H1 (cell line): ENCODE results near the gene TDRD9.

Experiments
- BRCA1 ChIP-seq: IDR thresholded peaks from 2 replicates; pipeline ENCODE4 v1.6.1; 2012; ENCODE audit warnings: low read depth, low read length, improper control_type of control experiment
- CBX8 ChIP-seq: fragments of 300-800, 300-1000 bp; sonication (generic); IDR thresholded peaks from 2 replicates; pipeline ENCODE4 v1.7.1; 2016; ENCODE audit warnings: low read depth, low read length, borderline replicate concordance
- CHD1 ChIP-seq: IDR thresholded peaks from 2 replicates; pipeline ENCODE4 v1.6.1; 2012; ENCODE audit warnings: low read depth, low read length, improper control_type of control experiment
- CHD2 ChIP-seq: IDR thresholded peaks from 2 replicates; pipeline ENCODE4 v1.6.1; 2012; ENCODE audit warnings: low read length, improper control_type of control experiment
- EP300 ChIP-seq, 2 experiments: IDR thresholded peaks; 1 replicate in 1 of 2; 2 replicates in 1 of 2; pipeline ENCODE4 v1.6.1; 2011 to 2012; ENCODE audit warnings: low read depth in 2 of 2, low read length in 2 of 2, mild to moderate bottlenecking in 2 of 2, borderline replicate concordance in 1 of 2, inconsistent platforms in 1 of 2, moderate library complexity in 1 of 2
- EZH2 ChIP-seq: fragments of 200-600 bp; sonication (generic); IDR thresholded peaks from 2 replicates; pipeline ENCODE4 v1.7.1; 2012; ENCODE audit warnings: low read depth, mild to moderate bottlenecking, moderate library complexity, low read length, inconsistent platforms; ENCODE audit not compliant: severe bottlenecking
- GABPA ChIP-seq: IDR thresholded peaks from 2 replicates; pipeline ENCODE4 v1.6.1; 2011; ENCODE audit warnings: mild to moderate bottlenecking, low read length, moderate library complexity, borderline replicate concordance; ENCODE audit not compliant: insufficient read depth
- JUN ChIP-seq: IDR thresholded peaks from 2 replicates; pipeline ENCODE4 v1.6.1; 2011; ENCODE audit warnings: low read depth, mild to moderate bottlenecking, improper control_type of control experiment, low read length
- POLR2A ChIP-seq, 2 experiments: IDR thresholded peaks; 1 replicate in 1 of 2; 2 replicates in 1 of 2; pipeline ENCODE4 v1.6.1; 2011; ENCODE audit warnings: low read depth in 2 of 2, low read length in 2 of 2, mild to moderate bottlenecking in 2 of 2; ENCODE audit errors: control extremely low read depth in 1 of 2
- POLR2AphosphoS5 ChIP-seq: IDR thresholded peaks from 2 replicates; pipeline ENCODE4 v1.6.1; 2011; ENCODE audit warnings: low read depth, low read length
- SP1 ChIP-seq: IDR thresholded peaks from 2 replicates; pipeline ENCODE4 v1.6.1; 2011; ENCODE audit warnings: low read depth, low read length
- TEAD4 ChIP-seq: IDR thresholded peaks from 2 replicates; pipeline ENCODE4 v1.6.1; 2012; ENCODE audit warnings: low read depth, low read length, inconsistent platforms, mixed read lengths
- TF ChIP-seq, protein P1 (sequence below), 3 experiments: IDR thresholded peaks; 1 replicate in 2 of 3; 2 replicates in 1 of 3; pipeline versions ENCODE4 v1.5.1 to v1.6.1; 2011; ENCODE audit warnings: low read length in 3 of 3, mild to moderate bottlenecking in 3 of 3, inconsistent platforms in 2 of 3, low read depth in 1 of 3, moderate library complexity in 1 of 3; ENCODE audit not compliant: insufficient read depth in 1 of 3; ENCODE audit errors: control extremely low read depth in 1 of 3
- TF ChIP-seq, protein P2 (sequence below): IDR thresholded peaks from 2 replicates; pipeline ENCODE4 v1.6.1; 2011; ENCODE audit warnings: low read depth, mild to moderate bottlenecking, low read length; ENCODE audit not compliant: insufficient read depth

DNA sequence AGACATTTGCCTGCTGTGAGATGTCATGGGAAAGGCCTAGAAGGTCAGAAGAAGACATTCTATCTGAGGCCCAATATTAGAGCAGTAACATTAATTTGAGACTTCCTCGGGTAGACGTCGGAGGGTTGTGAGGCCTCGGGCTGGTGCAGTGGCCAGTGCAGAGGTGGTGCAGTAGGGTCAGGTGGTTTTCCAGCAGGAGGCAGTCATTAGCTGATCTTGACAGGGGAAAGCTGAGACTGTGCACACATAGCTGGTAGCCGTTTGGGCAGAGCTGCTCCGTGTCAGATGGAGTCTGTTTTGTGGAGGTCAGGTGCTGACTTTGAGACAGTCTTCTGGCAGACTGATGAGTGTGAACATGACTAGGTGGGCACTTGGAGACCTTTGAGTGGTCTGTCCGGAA, 91.5 kb downstream of the TDRD9 start:
- no peak for TF ChIP-seq EZH2
- TF ChIP-seq, protein P1, sequence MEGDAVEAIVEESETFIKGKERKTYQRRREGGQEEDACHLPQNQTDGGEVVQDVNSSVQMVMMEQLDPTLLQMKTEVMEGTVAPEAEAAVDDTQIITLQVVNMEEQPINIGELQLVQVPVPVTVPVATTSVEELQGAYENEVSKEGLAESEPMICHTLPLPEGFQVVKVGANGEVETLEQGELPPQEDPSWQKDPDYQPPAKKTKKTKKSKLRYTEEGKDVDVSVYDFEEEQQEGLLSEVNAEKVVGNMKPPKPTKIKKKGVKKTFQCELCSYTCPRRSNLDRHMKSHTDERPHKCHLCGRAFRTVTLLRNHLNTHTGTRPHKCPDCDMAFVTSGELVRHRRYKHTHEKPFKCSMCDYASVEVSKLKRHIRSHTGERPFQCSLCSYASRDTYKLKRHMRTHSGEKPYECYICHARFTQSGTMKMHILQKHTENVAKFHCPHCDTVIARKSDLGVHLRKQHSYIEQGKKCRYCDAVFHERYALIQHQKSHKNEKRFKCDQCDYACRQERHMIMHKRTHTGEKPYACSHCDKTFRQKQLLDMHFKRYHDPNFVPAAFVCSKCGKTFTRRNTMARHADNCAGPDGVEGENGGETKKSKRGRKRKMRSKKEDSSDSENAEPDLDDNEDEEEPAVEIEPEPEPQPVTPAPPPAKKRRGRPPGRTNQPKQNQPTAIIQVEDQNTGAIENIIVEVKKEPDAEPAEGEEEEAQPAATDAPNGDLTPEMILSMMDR (IDR thresholded peaks at IDR 0.05; ENCODE audit: control extremely low read depth in 1 of 3, insufficient read depth in 1 of 3, low read depth in 1 of 3, low read length in 3 of 3): peak; percentile 17 to 37 (median 33); a peak in 2 of 4 replicates
- no peak for TF ChIP-seq GABPA
- TF ChIP-seq POLR2A (IDR thresholded peaks at IDR 0.05; ENCODE audit: control extremely low read depth in 1 of 2, low read depth in 2 of 2, low read length in 2 of 2): no peak
- TF ChIP-seq EP300 (IDR thresholded peaks at IDR 0.05; ENCODE audit: borderline replicate concordance in 1 of 2, low read depth in 2 of 2, low read length in 2 of 2): no peak
- TF ChIP-seq SP1: no peak
- TF ChIP-seq TEAD4: no peak
- no peak for TF ChIP-seq BRCA1
- TF ChIP-seq JUN: no peak
- TF ChIP-seq POLR2AphosphoS5: no peak
- TF ChIP-seq CHD2: no peak
- no peak for TF ChIP-seq CHD1
- TF ChIP-seq, protein P2, sequence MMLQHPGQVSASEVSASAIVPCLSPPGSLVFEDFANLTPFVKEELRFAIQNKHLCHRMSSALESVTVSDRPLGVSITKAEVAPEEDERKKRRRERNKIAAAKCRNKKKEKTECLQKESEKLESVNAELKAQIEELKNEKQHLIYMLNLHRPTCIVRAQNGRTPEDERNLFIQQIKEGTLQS: no peak
- no peak for TF ChIP-seq CBX8
